Left kidney (tissue), 2 donors: Measurements from ENCODE around the gene RBAK. TPM values are rescaled to one million over a fixed set of nuclear protein-coding genes. Genes with fewer than 3 reads are reported as not detected.
"Not testable (repeated sequence)": the region's sequence is repeated elsewhere in the genome, so short reads cannot be mapped to it uniquely, and the experiment has no call there.

Experiments used
- DNase-seq: peaks from one replicate; pipeline ENCODE4 v3.0.0-alpha.2; 2013
- polyA plus RNA-seq: library from polyadenylated mRNA; unstranded; fragments of 120-200 nt; gene quantifications from one replicate; pipeline ENCODE4 v1.2.1, GENCODE V29; 2013; ENCODE audit not compliant: insufficient read length

The RBAK gene
- polyA plus RNA-seq, 1 donor: 28.8 TPM

DNA sequence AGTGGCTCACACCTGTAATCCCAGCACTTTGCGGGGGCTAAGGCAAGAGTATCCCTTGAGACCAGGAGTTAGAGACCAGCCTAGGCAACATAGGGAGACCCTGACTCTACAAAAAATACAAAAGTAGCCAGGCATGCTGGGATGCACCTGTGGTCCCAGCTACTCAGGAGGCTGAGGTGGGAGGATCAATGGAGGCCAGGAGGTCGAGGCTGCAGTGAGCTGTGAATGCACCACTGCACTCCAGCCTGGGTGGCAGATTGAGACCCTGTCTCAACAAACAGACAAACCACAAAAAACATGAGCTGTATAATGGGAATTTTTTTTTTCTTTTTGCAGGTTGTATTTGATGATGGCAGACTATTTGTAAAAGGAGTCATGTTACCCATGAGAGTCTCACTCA, 1.5 kb downstream of the RBAK start:
- not testable (repeated sequence) for DNase-seq

DNA sequence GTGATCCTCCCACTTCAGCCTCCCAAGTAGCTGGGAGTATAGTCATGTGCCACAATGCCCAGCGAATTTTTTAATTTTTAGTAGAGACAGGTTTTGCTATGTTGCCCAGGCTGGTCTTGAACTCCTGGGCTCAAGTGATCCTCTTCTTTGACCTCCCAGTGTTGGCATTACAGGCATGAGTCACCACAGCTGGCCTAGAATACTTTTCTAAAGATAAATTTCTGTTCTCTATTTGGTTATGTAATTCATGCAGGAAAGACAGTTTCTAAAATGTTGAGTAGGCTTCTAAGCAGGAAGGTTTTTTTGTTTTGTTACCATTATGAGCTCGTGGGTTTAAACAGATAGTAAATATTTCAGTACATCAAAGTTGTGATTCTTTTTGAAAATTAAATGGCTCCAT, 5.0 kb downstream of the RBAK start:
- no peak for DNase-seq

DNA sequence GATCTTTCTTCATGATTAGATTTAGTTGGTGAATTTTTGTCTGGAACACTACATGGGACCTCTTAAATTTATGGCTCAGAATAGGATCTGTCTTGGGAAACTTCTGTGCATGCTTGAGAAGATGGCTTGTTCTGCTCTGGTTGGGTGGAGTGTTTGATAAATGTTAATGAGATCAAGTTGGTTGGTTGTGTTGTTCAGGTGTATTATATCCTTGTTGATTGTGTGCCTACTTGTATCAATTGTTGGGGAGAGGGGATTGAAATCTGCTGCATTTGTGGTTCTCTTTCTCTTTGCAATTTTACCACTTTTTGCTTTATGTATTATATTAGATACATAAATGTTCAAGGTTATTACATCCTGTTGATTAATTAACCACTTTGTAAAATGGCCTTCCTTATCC, 6.1 kb downstream of the RBAK start:
- DNase-seq: not testable (repeated sequence)

DNA sequence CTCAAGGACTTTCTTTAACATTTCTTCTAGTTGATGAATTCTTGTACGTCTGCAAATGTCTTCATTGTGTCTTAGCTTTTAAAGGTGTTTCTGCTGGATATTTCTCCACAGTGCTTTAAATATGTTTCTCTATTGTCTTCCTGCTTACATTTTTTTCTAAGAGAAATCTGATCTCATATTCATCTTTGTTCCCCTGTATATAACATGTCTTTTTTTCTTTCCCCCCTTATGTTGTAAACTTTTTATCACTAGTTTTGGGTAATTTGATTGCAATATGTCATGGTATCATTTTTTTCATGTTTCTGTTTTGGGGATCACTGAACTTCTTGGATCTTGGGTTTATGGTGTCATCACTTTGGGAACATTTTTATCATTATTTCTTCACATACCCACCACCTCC, 7.5 kb downstream of the RBAK start:
- DNase-seq: no peak

DNA sequence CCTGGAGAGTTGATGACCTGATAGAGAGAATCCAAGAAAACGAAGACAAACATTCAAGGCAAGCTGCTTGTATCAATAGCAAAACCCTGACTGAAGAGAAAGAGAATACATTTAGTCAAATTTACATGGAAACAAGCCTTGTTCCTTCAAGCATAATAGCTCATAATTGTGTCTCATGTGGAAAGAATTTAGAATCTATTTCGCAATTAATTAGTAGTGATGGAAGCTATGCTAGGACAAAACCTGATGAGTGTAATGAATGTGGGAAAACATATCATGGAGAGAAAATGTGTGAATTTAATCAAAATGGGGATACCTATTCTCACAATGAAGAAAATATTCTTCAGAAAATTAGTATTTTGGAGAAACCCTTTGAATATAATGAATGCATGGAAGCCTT, 18.0 kb downstream of the RBAK start:
- no peak for DNase-seq

DNA sequence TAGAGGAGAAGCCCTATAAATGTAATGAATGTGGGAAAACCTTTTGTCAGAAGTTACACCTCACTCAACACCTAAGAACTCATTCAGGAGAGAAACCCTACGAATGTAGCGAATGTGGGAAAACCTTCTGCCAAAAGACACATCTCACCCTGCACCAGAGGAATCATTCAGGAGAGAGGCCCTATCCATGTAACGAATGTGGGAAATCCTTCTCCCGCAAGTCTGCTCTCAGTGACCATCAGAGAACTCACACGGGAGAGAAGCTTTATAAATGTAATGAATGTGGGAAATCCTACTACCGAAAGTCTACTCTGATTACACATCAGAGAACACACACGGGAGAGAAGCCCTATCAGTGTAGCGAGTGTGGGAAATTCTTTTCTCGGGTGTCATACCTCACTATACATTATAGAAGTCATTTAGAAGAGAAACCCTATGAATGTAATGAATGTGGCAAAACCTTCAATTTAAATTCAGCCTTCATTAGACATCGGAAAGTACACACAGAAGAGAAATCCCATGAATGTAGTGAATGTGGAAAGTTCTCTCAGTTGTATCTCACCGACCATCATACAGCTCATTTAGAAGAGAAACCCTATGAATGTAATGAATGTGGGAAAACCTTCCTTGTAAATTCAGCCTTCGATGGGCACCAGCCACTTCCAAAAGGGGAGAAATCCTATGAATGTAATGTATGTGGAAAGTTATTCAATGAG, 18.9 kb downstream of the RBAK start:
- DNase-seq: no peak

DNA sequence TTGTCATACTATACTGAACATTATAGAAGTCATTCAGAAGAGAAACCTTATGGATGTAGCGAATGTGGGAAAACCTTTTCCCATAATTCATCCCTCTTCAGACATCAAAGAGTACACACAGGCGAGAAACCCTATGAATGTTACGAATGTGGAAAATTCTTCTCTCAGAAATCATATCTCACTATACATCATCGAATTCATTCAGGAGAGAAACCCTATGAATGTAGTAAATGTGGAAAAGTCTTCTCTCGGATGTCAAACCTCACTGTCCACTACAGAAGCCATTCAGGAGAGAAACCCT, 19.4 kb downstream of the RBAK start:
- DNase-seq: no peak

DNA sequence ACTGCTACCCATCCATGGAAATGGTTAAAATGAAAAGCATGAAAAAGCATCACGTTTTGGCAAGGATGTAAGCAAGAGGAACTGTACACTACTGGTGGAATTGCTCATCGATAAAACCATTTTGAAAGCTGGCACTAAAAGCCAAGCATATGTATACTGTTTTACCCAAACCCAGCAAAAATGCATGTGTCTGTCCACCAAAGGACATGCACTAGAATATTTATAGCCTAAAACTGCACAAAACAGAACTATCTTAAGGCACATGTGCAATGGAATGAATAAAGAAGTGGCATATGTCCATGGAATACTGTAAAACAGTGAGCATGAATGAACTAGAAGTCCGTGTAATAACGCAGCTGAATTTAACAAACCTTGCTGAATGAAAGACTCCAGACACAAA, 22.9 kb downstream of the RBAK start:
- no peak for DNase-seq

DNA sequence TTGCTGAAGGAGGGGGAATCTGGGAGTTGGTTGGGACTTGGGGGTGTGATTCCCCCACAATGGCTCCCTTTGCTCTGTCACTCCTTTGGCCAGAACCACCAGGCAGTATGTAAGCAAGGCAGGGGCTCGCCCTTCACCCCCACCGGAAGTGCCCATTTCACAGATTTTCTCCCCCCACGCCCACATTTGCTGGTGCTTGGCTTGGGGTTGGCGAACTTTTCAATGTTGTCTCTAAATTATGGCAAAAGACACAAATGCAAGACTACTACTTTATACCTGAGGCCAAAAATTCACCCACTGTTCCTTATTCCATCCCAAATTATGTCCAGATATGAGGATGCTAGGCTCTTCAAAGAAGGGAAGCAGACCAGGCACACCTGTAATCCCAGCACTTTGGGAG, 24.5 kb downstream of the RBAK start:
- DNase-seq: no peak

DNA sequence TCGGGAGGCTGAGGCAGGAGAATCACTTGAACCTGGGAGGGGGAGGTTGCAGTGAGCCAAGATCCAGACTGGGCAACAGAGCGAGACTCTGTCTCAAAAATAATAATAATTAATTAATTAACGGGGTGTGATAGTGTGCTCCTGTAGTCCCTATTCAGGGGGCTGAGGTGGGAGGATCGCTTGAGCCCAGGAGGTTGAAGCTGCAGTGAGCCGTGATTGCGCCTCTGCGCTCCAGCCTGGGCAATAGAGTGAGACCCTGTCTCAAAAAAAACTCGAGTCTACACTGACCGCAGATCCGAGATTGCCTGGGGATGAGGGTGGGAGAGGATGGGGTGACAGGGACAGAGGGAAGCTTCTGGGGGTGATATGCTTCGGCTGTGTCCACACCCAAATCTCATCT, 29.5 kb downstream of the RBAK start:
- DNase-seq: not testable (repeated sequence)

DNA sequence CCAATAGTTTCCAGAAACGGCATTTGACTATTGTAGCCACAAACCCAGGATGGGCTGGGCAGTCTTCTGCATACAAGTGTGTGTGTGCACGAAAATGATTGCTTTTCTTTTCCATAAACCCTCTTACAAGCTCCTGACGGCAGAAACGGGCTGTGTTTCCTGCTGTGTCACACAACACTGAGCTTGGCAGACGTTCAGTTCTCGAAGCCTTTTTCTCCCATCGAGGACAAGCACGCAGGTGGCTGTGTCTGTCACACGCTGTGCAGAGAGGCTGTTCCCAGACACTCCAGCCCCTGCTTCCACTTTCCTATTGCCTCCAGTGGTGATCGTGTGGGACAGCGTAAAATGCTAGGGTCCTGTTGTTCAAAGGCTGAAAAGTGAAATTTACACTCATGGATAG, 32.1 kb downstream of the RBAK start:
- DNase-seq: no peak

DNA sequence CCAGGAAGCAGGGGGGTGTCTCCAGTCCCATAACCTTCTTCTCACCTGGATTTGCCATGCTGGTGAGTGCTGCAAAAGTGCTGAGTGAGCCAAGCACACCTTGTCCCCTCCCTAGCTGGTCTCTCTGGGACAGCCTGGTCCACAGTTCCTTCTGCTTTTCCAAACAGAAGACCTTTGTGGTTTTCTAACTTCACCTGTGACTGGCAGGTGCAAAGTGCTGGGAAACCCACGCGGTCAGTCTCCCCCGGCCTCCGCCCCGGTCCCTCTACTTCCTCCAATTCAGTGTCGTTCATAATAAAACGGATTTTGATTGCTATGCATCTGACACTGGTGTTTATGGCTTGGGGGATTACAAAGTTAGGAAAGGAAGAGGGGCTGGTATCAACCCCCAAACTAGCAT, 37.1 kb downstream of the RBAK start:
- no peak for DNase-seq

DNA sequence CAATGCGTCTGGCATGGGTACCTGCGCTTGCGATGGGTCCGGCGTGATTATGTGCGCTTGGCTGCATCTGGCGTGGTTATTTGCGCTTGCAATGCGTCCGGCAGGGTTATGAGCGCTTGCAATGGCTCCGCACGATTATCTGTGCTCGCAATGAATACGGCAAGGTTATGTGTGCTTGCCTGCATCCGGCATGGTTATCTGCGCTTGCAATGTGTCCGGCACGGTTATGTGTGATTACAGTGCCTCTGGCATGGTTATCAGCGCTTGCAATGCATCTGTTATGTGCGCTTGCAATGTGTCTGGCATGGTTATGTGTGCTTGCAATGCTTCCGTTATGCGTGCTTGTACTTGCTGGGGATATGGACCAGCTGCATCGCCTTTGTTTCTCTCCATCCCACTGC, 37.7 kb downstream of the RBAK start:
- DNase-seq: no peak

DNA sequence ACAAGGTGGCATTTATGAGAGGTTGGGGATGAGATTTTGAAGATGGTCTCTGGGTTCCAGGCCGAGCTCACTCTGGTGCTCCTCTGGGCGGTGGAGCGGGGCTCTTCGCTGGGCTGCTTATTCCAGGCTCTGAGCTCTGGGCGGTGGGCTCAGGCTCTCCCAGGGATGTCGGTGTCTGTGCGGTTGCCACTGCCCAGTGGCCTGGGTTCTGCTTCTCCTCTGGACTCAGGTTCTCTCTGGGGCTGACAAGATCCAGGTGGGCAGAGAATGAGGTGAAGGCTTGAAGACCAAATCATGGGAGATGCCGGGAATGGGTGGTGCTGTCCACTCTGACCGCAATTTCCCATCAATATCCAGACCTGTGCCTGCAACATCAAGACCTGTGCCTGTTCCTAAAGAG, 40.6 kb downstream of the RBAK start:
- DNase-seq: no peak

DNA sequence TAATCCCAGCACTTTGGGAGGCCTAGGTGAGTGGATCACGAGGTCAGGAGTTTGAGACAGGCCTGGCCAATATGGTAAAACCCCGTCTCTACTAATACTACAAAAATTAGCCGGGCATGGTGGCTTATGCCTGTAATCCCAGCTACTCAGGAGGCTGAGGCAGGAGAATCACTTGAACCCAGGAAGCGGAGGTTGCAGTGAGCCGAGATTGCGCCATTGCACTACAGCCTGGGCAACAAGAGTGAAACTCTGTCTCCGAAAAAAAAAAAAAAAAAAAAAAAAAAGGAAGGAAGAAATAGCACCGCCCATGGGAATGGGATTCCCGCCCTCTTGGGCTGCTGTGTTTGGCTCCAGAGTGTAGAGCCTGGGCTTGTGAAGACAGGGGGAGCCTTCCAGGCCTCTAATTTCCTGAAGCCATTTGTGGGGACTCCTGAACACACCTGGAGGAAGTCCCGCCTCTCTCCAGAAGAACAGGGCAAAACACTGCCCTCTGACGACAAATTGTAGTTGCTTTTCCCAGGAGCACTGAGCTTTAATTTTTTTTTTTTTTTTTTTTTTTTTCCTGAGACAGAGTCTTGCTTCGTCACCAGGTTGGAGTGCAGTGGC, 42.7 kb downstream of the RBAK start:
- DNase-seq: not testable (repeated sequence)

DNA sequence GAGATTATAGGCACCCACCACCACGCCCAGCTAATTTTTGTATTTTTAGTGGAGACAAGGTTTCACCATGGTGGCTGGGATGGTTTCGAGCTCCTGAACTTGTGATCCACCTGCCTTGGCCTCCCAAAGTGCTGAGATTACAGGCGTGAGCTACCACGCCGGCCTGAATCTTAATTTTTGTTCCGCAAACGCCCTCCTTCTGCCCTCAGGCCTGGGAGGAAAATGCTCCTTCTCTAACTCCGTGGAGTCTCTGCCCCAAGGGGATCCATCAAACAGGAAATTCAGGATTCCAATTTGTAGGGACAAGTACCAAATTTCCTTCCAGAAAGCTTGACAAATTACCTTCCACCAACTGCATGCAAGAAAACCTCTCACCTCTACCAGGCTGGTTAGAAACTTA, 43.2 kb downstream of the RBAK start:
- no peak for DNase-seq

DNA sequence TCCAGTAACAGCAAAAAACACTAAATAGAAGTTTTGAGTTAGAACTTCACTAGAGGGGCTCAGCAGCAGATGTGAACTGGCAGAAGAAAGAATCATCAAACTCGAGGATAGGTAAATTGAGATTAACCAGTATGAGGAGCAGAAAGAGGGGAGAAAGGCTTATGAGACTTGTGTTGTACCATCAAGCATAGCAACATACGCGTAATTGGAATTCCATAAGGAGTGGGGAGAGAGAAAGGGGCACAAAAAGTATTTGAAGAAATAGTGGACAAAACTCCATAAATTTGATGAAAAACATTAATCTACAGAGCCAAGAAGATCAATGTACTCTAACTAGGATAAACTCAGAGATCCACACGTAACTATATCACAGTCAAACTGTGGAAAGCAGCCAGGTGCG, 48.3 kb downstream of the RBAK start:
- DNase-seq: no peak

DNA sequence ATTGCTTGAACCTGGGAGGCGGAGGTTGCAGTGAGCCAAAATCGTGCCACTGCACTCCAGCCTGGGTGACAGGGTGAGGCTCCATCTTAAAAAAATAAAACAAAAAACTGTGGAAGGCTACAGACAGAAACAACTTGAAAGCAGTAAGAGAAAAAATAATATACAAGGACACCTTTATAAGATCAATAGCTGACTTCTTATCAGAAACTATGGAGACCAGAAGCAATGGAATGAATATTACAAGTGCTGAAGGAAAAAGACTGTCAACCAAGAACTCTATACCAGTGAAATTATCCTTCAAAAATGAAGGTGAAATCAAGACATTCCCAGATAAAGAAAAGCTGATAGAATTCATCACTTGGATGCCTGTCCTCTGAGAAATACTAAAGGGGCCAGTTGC, 49.0 kb downstream of the RBAK start:
- no peak for DNase-seq

DNA sequence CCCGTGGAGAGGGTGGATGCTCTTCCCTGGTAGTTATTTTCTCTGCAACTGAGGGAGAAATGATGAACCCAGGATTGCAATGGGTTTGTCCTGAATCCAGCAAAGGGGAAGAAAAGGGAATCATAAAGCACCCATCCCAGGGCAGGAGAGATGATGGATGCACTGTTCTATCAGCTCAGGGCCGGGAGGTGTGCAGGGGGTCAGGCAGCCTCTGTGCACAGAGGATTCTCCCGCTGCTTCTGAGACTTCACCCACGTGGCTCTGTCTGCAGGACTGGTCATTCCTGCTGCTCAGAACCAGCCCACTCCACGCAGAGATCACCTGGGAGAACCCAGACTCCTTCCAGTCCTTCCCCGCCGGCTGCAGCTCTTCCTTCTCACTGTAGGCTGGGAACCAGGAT, 70.7 kb downstream of the RBAK start:
- no peak for DNase-seq

DNA sequence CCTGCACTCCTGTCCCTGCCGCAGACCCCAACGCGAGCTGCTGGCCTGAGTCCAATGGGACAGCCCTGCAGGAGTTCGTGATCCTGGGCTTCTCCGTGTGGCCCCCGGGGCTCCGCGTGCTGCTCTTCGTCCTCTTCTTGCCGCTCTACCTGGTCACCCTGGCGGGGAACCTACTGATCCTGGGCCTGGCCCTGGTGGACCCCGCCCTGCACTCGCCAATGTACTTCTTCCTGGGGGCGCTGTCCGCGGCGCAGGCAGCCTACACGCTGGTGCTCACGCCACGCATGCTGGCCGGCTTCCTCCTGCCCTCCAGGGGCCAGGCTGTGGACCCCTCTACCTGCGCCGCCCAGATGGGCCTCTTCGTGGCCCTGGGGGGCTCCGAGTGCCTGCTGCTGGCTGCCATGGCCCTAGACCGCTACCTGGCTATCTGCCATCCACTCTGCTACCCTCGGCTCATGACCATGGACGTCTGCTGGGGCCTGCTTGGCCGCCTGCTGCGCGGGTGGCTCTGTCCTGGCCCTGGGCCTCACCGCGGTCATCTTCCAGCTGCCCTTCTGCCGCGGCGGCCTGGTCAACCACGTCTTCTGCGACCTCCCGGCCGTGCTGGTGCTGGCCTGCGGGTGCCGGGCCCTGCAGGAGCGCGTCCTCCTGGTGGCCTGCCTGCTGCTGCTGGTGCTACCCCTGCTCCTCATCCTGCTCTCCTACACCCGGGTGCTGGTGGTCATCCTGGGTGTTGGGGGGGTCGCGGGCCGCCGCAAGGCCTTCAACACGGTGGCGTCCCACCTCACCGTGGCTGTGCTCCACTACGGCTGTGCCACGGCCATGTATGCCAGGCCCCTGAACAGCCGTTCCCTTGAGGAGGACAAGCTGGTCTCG, 71.7 kb downstream of the RBAK start:
- no peak for DNase-seq
